Epidermal melanocyte (primary cell): ENCODE measurements around the gene ETV6.
A peak's percentile ranks its signal among the peaks of the same experiment; 100 is the strongest.

ENCODE experiments used
- DNase-seq: peaks from one replicate; pipeline ENCODE4 v3.0.0; 2011; ENCODE audit warnings: low spot score; ENCODE audit not compliant: insufficient read length

ETV6 gene

DNA sequence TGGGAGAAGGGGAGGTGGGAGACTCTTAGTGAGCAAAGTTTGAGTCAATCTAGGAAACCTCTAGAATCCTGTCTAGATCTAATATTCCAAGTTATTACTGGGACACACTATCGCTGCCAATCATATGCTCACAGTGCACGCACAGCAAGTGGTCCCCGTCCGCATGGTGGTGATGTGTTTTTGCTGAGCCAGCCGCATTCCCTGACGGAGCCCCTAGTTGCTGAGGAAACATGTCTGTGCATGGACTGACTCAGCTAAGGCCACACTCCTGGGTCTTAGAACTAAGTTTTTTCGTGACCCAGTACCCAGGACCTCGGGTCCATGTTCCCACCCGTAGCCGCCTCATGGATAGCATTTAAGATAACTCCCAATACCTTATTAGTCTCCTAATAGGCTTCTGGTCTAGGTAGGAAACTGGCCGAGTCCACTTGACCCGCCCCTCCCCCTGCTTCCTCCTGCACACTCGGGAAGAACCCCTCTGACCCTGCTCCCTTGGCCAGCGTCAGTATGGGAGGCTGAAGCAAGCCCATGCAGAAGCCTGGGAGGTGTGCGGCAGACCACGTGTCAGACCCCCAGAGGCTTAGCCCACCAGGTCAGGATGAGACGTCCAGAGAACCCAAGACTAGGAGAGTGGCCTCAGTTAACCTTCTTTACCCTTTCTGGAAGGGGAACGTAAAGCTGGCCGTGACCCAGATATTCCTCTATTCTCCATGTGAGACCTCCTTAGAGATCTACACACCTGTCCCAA lies 200.5 kb downstream of the ETV6 start:
- DNase-seq: no peak

DNA sequence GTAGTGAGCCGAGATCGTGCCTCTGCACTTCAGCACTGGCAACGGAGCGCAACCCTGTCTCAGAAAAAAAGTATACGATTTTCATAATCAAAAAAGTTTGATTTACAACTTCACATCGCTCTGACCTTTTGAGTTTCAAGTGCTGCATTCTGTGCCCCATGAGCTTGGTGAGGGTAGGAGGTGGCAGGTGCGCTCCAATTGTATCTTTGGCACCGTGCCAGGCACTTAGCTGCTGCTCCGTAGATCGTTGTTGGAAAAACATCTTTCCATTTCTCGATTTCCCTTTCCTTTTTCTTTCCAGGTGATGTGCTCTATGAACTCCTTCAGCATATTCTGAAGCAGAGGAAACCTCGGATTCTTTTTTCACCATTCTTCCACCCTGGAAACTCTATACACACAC lies 203.7 kb downstream of the ETV6 start:
- no peak for DNase-seq

DNA sequence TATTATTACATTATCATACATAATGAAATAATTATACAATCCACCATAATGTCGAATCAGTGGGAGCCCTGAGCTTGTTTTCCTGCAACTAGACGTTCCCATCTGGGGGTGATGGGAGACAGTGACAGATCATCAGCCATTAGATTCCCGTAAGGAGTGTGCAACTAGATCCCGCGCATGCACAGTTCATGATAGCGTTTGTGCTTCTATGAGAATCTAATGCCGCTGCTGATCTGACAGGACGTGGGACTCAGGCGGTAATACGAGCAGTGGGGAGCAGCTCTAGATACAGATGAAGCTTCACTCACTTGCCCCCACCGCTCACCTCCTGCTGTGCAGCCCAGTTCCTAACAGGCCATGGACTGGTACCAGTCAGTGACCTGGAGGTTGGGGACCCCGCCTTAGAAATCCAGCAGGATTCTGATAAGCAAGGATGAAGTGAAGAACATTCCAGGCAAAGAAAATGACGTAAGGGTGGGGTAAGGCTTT lies 204.6 kb downstream of the ETV6 start:
- no peak for DNase-seq

DNA sequence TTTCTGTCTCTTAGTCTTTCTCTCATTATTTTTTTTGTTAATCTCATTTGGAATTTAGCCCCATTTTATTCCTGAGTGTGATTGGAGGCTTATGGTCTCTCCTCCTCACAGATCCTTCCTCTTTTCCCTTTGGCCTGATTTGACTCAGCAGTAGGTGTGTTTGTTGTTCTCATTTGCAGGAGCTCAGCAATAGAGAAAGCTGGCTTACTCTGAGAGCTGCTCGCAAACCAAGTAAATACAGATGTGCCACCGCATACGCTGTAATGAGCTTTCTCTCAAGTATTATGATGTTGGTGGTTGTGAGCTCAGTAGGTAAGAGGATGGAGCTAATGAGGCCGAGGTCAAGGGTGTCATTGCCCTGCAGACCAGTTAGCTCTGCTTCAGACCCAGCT lies 206.5 kb downstream of the ETV6 start:
- DNase-seq: no peak

DNA sequence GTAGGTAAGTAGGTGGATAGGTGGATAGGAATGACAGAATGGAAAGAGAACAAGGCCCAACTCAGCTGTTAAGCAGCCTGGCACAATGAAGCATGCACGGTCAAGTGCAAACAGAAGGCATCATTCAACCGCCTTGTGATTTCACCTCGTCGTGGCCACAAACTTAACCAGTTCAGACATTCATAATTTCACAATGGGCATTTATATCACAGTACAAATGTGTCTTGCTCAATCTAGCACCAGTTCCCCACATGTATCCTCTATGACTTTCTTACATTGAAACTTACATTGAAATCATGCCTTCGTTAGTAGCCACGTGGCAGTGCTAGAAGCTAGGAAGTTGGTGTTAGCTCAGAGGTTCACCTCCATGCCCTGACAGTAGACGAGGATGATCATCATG lies 207.5 kb downstream of the ETV6 start:
- DNase-seq: no peak

DNA sequence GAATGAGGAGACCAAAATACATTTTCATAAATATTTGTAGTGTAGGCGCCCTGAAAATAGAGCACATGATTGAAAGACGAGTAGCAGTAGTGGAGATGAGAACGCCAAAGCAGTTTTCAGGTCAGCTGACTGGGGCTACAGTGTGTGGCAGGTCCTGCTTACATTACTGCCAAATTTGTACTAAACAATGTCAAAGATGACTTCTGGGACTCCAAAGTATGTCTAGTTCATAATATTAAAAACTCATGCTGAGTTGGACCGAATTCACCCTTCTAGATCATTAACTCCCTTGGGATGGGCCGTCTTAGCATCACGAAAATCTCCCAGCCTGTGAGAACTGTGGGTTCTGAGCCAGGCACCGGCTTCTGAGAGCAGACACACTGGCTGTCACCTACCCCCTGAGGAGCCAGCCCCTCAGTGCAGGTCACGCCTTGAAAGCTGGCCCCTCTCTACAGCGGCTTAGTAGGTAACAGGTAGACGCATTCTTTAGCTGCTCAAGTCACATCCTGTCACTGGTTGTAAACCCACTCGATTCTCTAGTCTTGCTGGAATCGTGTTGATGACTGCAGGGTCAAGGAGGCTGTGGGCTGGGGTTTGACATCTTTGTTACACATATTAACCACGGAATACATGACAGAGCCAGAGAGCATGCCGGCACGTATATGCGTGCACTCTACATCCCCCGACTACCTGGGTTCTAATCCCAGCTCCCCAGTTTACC lies 210.4 kb downstream of the ETV6 start:
- no peak for DNase-seq

DNA sequence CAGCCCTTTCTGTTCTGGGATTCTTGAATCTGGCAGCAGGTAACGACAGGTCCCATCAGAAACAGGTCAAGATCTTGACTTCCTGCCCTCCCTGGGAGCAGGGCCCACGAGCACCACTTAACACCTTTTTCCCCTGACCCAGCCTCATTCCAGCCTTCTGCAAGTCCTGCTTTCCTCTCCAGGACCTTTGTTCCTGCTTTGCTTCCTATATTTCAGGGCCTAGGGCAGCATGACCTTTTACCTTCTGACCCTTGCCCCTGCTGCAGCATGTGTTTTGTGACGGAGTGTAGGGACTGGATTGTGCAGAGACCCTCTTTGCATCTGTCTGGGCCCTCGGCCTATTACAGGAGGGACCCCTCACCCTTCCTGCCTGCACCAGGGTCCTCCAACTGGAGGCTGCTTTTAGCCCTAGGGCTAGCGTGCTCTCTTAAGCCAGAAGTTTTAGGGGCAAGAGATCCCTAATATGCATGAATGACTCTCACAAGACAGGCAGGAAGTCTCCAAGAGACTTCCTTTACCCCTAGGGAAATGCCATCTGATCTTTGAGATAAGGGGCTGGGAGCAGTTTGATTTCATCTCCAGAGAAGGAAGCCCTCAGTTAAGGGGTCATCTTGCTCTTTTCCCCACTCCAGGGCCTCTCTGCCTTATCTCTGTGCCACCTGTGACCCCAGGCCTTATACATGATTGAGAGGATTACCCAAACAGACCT lies 211.8 kb downstream of the ETV6 start:
- no peak for DNase-seq

DNA sequence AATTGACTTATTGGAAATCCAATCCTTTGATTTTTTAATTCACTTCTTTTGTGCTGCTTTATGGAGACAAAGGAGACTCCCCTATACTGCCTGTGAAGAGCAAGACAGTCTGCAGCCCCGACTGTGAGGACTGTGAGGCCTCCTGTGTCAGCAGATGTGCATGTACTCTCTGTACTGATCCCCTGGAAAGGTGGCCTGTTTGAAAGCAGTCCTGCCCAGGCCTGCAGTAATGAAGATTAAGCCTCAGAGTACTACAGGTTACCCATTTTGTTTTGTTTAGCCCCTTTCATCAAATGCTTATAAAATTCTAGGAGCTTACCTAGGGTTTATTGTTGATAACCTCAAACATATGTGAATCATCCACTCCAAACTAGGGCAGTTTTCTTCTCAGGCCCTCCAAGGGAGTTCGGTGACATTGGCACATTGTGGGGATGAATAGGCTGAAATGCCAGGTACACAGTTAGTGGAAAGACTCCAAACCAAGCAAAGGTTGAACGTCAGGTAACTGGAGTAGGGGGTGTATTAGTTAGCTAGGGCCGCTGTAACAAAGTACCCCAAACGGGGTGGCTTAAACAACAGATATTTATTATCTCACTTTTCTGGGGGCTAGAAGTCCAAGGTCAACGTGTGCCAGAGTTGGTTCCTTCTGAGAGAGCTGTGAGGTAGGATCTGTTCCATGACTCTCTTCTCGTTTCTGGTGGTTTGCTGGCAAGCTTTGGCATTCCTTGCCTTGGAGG lies 212.6 kb downstream of the ETV6 start:
- no peak for DNase-seq

DNA sequence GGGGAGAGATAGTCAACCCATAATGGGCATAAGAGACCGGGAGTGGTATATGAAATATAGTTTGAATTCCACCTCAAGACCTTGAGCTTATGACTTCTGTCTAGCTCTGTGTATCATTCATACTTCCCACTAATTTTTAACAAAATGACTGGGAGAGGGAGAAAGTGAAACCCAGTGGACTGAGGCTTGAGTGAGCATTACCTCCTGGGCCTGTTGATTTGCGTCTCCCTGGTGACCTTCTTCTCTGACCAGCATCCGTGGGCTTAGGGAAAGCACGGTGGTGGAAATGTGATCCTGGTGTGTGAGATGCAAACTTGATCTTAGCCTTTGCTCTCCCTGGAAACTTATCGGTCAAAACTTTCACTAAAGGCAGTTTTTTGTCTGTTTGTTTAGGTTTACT lies 213.3 kb downstream of the ETV6 start:
- DNase-seq: no peak

DNA sequence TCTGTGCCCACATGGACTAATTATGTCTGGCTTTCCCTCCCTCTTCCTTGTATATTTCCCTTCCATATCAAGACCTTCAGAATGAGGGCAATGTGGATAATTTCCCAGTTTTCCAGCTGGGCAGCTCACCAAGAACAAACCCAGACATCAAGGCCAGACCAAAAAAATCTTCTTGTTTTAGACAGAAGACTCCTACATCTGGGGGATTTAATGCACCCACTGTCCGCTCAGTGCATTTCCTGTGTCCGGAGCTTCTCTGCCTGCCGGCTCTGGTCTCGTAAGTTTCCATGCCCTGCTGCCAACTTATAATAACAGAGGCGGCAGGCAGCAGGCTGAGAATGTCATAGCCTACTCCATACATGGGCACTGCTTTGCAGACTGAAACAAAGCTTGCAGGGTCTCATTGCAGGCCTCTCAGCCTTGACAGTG lies 214.0 kb downstream of the ETV6 start:
- peak; percentile 54 for DNase-seq

DNA sequence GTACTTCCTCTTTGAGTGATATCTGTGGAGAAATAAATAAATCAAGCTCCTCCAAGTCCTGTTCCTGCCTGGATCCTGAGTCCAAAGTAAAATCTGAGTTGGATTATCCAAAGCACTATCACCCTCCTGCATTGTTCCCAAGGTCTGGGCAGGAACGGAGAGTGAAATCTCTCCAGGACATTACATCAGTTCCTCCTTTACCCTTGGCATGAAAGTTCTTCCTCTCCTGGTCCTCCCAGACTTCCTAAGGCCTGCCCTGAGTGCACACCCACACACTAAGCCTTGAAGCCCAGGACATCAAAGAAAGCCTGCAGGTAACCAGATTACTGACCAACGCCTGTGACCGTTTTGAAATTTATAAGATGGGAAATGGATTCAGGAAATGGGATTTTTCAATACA lies 214.5 kb downstream of the ETV6 start:
- DNase-seq: no peak

DNA sequence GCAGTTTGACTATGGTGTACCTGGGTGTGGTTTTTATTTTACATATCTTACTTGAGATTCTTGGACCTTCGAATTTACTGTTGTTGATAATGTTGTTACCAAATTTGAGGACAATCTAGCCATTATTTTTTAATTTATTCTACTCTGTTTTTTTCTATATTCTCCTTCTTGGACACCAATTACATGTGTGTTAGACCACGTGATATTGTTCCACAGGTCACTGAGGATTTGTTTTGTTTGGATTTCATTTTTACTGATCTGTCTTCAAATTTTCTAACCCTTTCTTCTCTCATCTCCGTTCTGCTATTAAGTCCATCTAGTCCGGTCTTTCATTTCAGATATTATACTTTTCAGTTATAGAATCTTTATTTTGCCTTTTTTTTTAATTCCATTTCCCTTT lies 216.3 kb downstream of the ETV6 start:
- no peak for DNase-seq

DNA sequence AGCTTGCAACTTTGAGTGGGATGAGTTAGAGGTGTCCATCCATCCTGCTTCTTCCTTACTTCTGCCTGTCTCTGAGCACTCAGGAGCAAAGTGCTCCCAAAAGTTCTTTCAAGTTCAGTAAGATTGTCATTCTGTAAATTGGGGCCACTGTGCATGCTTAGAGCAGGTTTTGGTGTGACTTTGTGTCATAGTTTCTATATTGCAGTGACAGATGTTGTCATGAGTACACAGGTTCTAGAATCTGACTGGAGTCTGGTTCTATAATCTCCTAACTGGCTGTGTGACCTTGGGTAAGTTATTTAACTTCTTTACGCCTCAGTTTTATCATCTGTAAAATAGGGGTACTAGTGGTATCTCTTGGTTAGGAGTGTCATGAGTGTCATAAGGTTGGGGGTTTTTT lies 218.6 kb downstream of the ETV6 start:
- no peak for DNase-seq

DNA sequence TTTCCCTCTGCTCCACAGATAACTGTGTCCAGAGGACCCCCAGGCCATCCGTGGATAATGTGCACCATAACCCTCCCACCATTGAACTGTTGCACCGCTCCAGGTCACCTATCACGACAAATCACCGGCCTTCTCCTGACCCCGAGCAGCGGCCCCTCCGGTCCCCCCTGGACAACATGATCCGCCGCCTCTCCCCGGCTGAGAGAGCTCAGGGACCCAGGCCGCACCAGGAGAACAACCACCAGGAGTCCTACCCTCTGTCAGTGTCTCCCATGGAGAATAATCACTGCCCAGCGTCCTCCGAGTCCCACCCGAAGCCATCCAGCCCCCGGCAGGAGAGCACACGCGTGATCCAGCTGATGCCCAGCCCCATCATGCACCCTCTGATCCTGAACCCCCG lies 219.9 kb downstream of the ETV6 start:
- no peak for DNase-seq

DNA sequence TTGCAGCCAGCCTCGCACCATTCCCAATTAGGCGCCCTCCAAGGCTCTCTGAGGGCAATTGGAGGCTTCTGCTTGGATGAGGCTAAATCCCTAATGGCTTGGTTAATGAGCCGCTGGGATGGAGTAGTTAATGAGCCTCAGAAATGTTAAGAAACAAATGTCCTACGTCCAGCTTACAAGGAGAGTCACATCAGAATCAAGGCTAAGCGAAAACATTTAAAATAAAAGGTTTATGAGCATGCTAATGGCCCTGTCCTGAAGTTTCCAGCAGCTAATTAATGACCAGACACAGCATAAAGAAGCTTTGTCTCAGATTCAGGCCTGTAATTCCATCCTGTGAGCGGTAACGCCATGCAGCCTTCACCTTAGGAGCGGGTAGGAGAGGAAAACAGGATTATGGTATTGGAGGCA lies 220.6 kb downstream of the ETV6 start:
- DNase-seq: no peak

DNA sequence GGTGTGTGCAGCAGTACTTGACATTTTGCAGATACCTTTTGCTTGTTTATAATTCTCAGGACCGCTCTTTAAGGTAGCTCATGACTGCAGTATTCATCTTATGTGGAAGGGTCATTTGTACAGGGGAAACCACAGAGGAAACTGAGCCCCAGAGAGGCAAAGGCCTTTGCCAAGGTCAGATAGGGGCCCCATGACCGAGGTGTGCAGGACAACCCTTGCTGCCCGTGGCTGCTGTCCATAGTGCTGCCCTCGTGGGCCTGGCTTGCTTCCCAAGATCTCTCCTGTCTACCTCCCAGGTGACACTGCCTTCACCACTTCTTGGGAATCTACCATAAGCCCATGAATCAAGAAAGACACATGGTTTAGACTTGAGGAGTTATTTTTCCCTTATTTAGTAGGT lies 222.6 kb downstream of the ETV6 start:
- no peak for DNase-seq

DNA sequence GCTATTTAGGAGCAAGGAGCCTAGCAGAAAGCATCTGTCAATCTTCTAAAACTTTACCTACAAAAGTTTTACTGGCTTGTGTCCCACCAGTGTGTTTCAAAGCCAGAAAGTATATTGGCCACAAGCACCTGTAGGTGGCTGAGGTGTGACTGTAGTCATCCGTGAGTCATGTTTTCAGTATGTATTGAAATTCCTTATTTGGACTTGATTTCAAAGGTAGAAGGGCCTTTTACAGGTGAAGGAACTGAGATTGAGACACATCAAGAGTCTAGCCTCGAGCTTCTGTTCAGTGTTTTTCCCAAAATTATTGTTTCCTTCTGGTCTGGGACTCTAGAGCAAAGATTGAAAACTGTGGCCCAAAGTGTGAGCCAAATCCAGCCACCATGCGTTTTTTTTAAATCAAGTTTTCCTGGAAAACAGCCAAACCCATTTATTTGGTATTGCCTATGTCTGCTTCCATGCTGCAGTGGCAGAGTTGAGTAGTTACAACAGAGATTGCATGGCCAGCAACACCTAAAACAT lies 226.0 kb downstream of the ETV6 start:
- DNase-seq: no peak

DNA sequence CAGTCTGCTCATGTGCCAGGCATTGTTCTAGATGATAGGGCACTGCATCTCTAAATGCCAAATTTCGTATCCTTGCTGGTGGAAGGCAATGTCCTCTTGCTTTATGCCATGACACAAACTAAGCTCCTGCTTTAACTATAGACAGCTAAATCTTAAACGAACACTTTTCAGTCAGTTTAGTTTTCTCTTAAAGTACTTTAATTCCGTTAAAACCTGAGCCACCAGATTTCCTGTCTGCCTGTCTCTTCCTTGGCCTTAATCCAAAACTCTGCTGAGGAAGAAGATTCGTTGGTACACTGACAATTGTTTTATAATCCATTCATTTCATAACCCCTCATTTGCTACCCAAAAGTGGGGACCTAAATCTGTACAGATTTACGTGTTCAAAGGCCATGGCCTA lies 226.8 kb downstream of the ETV6 start:
- DNase-seq: no peak

DNA sequence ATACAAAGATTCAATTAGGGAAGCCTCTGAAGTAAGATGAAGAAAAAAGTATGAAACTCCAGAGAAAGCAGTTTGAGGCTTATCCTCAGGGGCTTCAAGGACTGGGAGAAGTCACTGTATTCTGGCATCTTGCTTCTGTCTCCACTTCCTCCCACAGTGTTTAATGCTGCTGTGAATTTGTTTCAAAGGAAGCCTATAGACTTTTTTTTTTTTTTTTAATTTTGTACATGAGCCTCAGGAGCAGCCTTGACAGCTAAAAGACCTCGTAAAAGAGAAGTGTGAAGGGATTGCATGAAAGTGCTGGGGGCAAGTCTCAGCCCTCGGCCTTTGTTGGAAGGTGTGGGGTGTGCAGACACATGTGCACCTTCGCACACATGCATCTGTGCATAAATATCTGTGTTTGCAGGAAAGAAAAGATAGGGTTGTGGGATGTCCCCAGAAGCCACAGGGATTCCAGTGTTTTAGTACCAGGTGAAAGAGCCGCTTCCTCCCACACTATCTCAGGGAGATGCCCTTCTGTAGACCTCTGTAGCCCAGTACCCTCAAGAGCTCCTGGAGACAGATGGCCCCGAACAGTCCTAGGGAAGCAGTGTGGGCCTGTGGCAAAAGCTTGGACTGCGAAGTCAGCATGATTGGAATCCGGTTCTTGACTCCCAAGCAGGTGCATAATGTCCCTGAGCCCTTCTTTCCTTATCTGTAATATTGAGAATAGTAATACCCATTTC lies 227.8 kb downstream of the ETV6 start:
- no peak for DNase-seq

DNA sequence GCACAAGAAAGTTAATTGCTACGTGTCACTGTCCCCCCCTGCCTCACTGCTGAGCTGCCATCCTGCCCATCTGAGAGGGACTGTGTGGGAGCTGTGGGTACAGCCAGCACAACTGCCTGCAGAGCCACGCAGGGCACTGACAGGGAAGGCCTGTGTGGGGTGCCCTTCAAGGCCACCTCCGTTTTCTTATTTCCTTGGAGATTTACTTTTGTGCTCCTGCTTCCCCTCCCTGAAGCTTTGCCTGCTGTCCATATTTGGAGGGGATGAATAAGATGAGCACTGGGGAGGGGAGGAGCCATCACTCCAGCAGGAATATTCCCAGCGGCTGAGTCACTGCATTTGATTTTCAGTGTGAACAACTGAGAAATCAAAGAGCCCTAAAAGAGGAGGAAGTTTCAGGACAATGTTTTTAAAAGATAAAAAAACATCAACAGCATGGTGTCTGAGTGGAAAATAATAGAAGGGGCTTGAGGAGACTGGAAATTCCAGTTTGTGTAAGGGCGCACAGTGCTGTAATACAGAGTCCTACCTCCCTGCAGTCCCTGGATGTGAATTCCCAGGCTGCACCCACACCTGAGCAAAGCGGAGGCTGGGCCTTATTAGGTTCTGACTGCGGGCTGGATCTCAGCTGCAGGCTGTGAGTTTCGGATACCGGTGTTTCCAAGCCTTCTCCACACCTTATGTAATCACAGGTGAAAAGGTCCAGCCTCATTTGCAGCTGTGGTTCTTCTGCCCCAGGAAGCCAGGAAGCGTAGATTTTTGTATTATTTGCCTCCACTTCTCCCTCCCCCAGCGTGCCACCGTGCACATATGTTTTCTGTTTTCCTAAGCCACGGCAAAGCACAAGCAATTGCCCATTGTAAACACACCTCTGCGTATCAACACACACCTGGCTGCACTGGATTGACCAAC lies 228.7 kb downstream of the ETV6 start:
- DNase-seq: peak; percentile 40
